Thyroid gland (tissue), 4 donors: ENCODE data around the gene RIPOR3. TPM values are rescaled to one million over a fixed set of nuclear protein-coding genes. Genes with fewer than 3 reads are reported as not detected.

Experiments used
- DNase-seq, 2 donors: peaks; one replicate each; pipeline ENCODE4 v3.0.0-alpha.2; 2019
- H3K27ac ChIP-seq, 3 donors: fragments of 200-600 bp; sonication (generic); 1 replicate in 2 of 3; 2 replicates in 1 of 3; pipeline ENCODE4 v1.5.1; 2016 to 2019; ENCODE audit warnings: mild to moderate bottlenecking in 1 of 3, moderate library complexity in 1 of 3
- H3K27me3 ChIP-seq: fragments of 200-600 bp; sonication (generic); one replicate; pipeline ENCODE4 v1.5.1; 2019
- H3K36me3 ChIP-seq, 2 donors: fragments of 200-600 bp; sonication (generic); one replicate each; pipeline ENCODE4 v1.5.1; 2016 to 2019
- H3K4me1 ChIP-seq, 2 donors: fragments of 200-600 bp; sonication (generic); one replicate each; pipeline ENCODE4 v1.5.1; 2017 to 2019
- H3K4me3 ChIP-seq, 3 donors: fragments of 200-600 bp; sonication (generic); replicated peaks in 1 of 3; 1 replicate in 2 of 3; 2 replicates in 1 of 3; pipeline ENCODE4 v1.5.1; 2016; ENCODE audit warnings: mild to moderate bottlenecking in 1 of 3
- H3K9me3 ChIP-seq: fragments of 200-600 bp; sonication (generic); one replicate; pipeline ENCODE4 v1.5.1; 2017
- POLR2A ChIP-seq, 2 donors: fragments of 450-650 bp; IDR thresholded peaks; one replicate each; pipeline ENCODE4 v1.6.1; 2017; ENCODE audit warnings: antibody characterized with exemption in 2 of 2, mild to moderate bottlenecking in 2 of 2, moderate library complexity in 1 of 2
- WGBS, 2 donors: methylation state at CpG; one replicate each; pipeline ENCODE4 v1.1.5; 2017; 5-methylcytosine and 5-hydroxymethylcytosine counted together
- intact Hi-C: fragments of 100-400 bp; cut with DNase I; formaldehyde crosslinking; loops from one replicate; pipeline ENCODE4 v1.15.1; 2023
- total RNA-seq, 4 donors: library from RNA; depleted of rRNA; stranded (reverse); fragments of >200 nt; gene quantifications; one replicate each; pipeline ENCODE4 v1.2.3, GENCODE V29; 2016
- TF ChIP-seq, protein P1 (sequence below), 6 experiments: fragments of 200-600 bp in 3 of 6; fragments of 450-650 bp in 3 of 6; sonication (generic) in 3 of 6; IDR thresholded peaks; one replicate each; pipeline ENCODE4 v1.5.1; 2016 to 2019; ENCODE audit warnings: antibody characterized with exemption in 6 of 6, mild to moderate bottlenecking in 2 of 6, inconsistent platforms in 1 of 6, moderate library complexity in 1 of 6

Gene RIPOR3
- total RNA-seq, 4 donors from 2014 or later, result 6.2 to 23.9 (median 9.5) TPM

- 21 to 29% methylated on average over 17 to 22 of the region's 22 CpGs for WGBS, 2 donors
- peak overlapping the region; percentile 94 to 98 (median 97) for H3K27ac ChIP-seq
- peak overlapping the region in 1 of 3 donors; percentile 8 for H3K4me3 ChIP-seq
- peaks cover 29 to 47% of the 10 kb centered on the region in 2 donors for H3K4me1 ChIP-seq
- peak; percentile 75 to 76 for DNase-seq
- no peaks in the 10 kb centered on the region for H3K36me3 ChIP-seq
- intact Hi-C loops, result no loop called here
- no peaks in the 10 kb centered on the region for H3K27me3 ChIP-seq
- H3K9me3 ChIP-seq, result no peaks in the 10 kb centered on the region
- TF ChIP-seq, protein P1, sequence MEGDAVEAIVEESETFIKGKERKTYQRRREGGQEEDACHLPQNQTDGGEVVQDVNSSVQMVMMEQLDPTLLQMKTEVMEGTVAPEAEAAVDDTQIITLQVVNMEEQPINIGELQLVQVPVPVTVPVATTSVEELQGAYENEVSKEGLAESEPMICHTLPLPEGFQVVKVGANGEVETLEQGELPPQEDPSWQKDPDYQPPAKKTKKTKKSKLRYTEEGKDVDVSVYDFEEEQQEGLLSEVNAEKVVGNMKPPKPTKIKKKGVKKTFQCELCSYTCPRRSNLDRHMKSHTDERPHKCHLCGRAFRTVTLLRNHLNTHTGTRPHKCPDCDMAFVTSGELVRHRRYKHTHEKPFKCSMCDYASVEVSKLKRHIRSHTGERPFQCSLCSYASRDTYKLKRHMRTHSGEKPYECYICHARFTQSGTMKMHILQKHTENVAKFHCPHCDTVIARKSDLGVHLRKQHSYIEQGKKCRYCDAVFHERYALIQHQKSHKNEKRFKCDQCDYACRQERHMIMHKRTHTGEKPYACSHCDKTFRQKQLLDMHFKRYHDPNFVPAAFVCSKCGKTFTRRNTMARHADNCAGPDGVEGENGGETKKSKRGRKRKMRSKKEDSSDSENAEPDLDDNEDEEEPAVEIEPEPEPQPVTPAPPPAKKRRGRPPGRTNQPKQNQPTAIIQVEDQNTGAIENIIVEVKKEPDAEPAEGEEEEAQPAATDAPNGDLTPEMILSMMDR (IDR thresholded peaks at IDR 0.05), result peak in 1 of 6 experiments; percentile 2
- peak in 1 of 2 donors; percentile 43 for TF ChIP-seq POLR2A (IDR thresholded peaks at IDR 0.05)
Measured at GRCh38 chr20:50636601-50637540, 54.5 kb downstream of the RIPOR3 start.

- TF ChIP-seq, protein P1 (IDR thresholded peaks at IDR 0.05), result peak; percentile 72 to 89 (median 83)
- no peak for TF ChIP-seq POLR2A (IDR thresholded peaks at IDR 0.05)
- 18 to 20% methylated on average over 19 to 20 of the region's 21 CpGs for WGBS, 2 donors
- Histone ChIP-seq H3K9me3 (no peaks in the 10 kb centered on the region), H3K36me3 (no peaks in the 10 kb centered on the region), H3K27me3 (no peaks in the 10 kb centered on the region), H3K4me1 (peaks cover 30 to 48% of the 10 kb centered on the region in 2 donors), H3K4me3 (peak overlapping the region in 1 of 3 donors; percentile 8), H3K27ac (peak overlapping the region; percentile 94 to 98 (median 97))
- peak; percentile 70 to 81 for DNase-seq
- intact Hi-C loops, result no loop called here
Measured at GRCh38 chr20:50635676-50636600, 55.4 kb downstream of the RIPOR3 start.

DNA sequence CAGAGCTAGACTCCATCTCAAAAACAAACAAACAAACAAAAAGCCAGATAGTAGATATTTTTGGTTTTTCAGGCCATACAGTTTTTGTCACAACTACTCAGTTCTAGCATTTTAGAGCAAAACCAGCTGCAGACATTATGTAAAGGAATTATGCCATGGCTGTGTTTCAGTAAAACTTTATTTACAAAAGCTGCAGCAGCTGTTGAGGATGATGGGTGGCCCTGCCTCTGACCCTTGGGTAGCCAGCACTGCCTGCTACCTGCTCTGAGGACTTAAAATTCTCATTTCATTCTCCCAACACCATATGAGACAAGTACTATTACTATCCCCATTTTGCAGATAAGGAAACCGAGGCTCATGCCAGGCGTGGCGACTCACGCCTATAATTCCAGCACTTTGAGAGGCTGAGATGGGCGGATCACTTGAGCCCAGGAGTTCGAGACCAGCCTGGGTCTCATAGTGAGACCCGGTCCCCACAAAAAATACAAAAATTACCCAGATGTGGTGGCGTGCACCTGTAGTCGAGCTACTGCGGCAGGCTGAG, 56.3 kb downstream of the RIPOR3 start:
- 91 to 94% methylated on average over 10 of the region's 10 CpGs for WGBS, 2 donors
- peaks cover 30 to 48% of the 10 kb centered on the region in 2 donors for H3K4me1 ChIP-seq
- no peak overlapping the region for H3K4me3 ChIP-seq
- peak overlapping the region in 1 of 3 donors; percentile 21 for H3K27ac ChIP-seq
- no peak for DNase-seq
- TF ChIP-seq, protein P1 (IDR thresholded peaks at IDR 0.05), result no peak
- no peak for TF ChIP-seq POLR2A (IDR thresholded peaks at IDR 0.05)
- H3K36me3 ChIP-seq, result no peaks in the 10 kb centered on the region
- intact Hi-C loops, result no loop called here
- no peaks in the 10 kb centered on the region for H3K27me3 ChIP-seq
- no peaks in the 10 kb centered on the region for H3K9me3 ChIP-seq

DNA sequence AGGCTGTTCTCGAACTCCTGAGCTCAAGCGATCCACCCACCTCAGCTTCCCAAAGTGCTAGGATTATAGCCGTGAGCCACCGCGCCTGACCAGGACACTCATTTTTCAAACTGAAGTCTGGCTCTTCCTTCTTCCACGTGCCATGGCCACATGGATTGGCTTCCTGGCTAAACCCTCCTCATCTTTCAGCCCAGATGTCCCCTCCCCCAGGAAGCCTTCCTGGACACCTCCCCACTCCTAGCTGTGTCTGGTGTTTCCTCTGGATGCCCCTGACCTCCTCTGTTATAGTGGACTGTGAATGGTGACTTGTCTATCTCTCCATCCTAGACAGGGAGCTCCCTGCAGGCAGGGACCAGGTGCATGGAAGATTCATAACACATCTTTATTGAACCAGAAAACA, 57.2 kb downstream of the RIPOR3 start:
- no peak for TF ChIP-seq POLR2A (IDR thresholded peaks at IDR 0.05)
- TF ChIP-seq, protein P1 (IDR thresholded peaks at IDR 0.05), result no peak

More for the DNA sequence above, 57.2 kb downstream of the RIPOR3 start:
- Histone ChIP-seq H3K4me1 (peaks cover 30 to 48% of the 10 kb centered on the region in 2 donors), H3K9me3 (no peaks in the 10 kb centered on the region), H3K27me3 (no peaks in the 10 kb centered on the region), H3K27ac (no peak overlapping the region), H3K36me3 (no peaks in the 10 kb centered on the region), H3K4me3 (no peak overlapping the region)
- no peak for DNase-seq
- 78 to 91% methylated on average over 6 of the region's 6 CpGs for WGBS, 2 donors
- intact Hi-C loops, result no loop called here
